DND-41 (cell line): ENCODE data around the gene SUSD4.

Experiments
- ATAC-seq: fragments of 200-7000 bp; cut with Tn5 transposase; 3 replicates; pipeline ENCODE4 v1.9.1; 2021; ENCODE audit warnings: low read depth; ENCODE audit not compliant: insufficient read depth
- DNase-seq: peaks from one replicate; pipeline ENCODE4 v3.0.0-alpha.2; 2020
- H2AFZ ChIP-seq: 2 replicates; pipeline ENCODE4 v1.6.0; 2012; ENCODE audit warnings: low read depth, low read length
- H3K27ac ChIP-seq: 2 replicates; pipeline ENCODE4 v1.5.1; 2012; ENCODE audit warnings: low read length, inconsistent platforms
- H3K27me3 ChIP-seq: fragments of 200-600 bp; sonication (generic); 2 replicates; pipeline ENCODE4 v1.6.0; 2012; ENCODE audit warnings: low read length, mild to moderate bottlenecking, inconsistent platforms; ENCODE audit not compliant: insufficient read depth, poor library complexity
- H3K36me3 ChIP-seq: 2 replicates; pipeline ENCODE4 v1.5.1; 2012; ENCODE audit warnings: low read length, inconsistent platforms; ENCODE audit not compliant: insufficient read depth
- H3K4me1 ChIP-seq: 2 replicates; pipeline ENCODE4 v1.5.1; 2012; ENCODE audit warnings: mild to moderate bottlenecking, low read length; ENCODE audit not compliant: insufficient read depth
- H3K4me2 ChIP-seq: 2 replicates; pipeline ENCODE4 v1.6.0; 2012; ENCODE audit warnings: mild to moderate bottlenecking, moderate library complexity, low read length, inconsistent platforms; ENCODE audit not compliant: insufficient read depth
- H3K4me3 ChIP-seq, 2 experiments: fragments of 200-600 bp in 1 of 2; shearing (Covaris generic) in 1 of 2; 2 replicates each; pipeline ENCODE4 v1.5.1; 2012 to 2016; ENCODE audit warnings: inconsistent platforms in 2 of 2, low read length in 2 of 2, mild to moderate bottlenecking in 2 of 2, low read depth in 1 of 2, moderate library complexity in 1 of 2
- H3K79me2 ChIP-seq: 2 replicates; pipeline ENCODE4 v1.6.0; 2012; ENCODE audit warnings: low read length, inconsistent platforms; ENCODE audit not compliant: insufficient read depth
- H3K9ac ChIP-seq: 2 replicates; pipeline ENCODE4 v1.6.0; 2012; ENCODE audit warnings: low read depth, mild to moderate bottlenecking, inconsistent platforms, low read length, moderate library complexity
- H3K9me3 ChIP-seq: 2 replicates; pipeline ENCODE4 v1.5.1; 2012; ENCODE audit warnings: low read length, moderate library complexity, mild to moderate bottlenecking, inconsistent platforms; ENCODE audit not compliant: insufficient read depth, severe bottlenecking
- H4K20me1 ChIP-seq: 2 replicates; pipeline ENCODE4 v1.6.0; 2012; ENCODE audit warnings: low read length; ENCODE audit not compliant: insufficient read depth
- CTCF ChIP-seq: IDR thresholded peaks from 2 replicates; pipeline ENCODE4 v1.5.1; 2012; ENCODE audit warnings: borderline replicate concordance, low read length, moderate library complexity, mild to moderate bottlenecking; ENCODE audit not compliant: poor library complexity, severe bottlenecking; ENCODE audit errors: extremely low read depth
- EZH2 ChIP-seq: IDR thresholded peaks from 3 replicates; pipeline ENCODE4 v1.6.1; 2012; ENCODE audit warnings: borderline replicate concordance, low read depth, mild to moderate bottlenecking, moderate library complexity, low read length, inconsistent platforms; ENCODE audit not compliant: severe bottlenecking

Gene SUSD4

GRCh38 chr1:223228931-223229528 lies 134.9 kb downstream of the SUSD4 start:
- DNase-seq: no peak
- Histone ChIP-seq H3K9ac (no peak overlapping the region), H3K4me1 (peaks cover 32% of the 10 kb centered on the region), H3K79me2 (no peaks in the 10 kb centered on the region), H3K27ac (no peak overlapping the region), H3K4me3 (no peak overlapping the region), H2AFZ (no peak overlapping the region), H4K20me1 (no peaks in the 10 kb centered on the region), H3K27me3 (no peaks in the 10 kb centered on the region), H3K36me3 (no peaks in the 10 kb centered on the region), H3K4me2 (no peak overlapping the region), H3K9me3 (no peaks in the 10 kb centered on the region)
- TF ChIP-seq CTCF (no peak), EZH2 (no peak)
- ATAC-seq: no peak

- H3K4me3 ChIP-seq: no peak overlapping the region
- H3K79me2 ChIP-seq: no peaks in the 10 kb centered on the region
- H4K20me1 ChIP-seq: no peaks in the 10 kb centered on the region
- no peak for TF ChIP-seq CTCF
- TF ChIP-seq EZH2: no peak
- H3K36me3 ChIP-seq: no peaks in the 10 kb centered on the region
- no peaks in the 10 kb centered on the region for H3K9me3 ChIP-seq
- no peak overlapping the region for H3K27ac ChIP-seq
- H2AFZ ChIP-seq: no peak overlapping the region
- DNase-seq (no peak), ATAC-seq (no peak)
- H3K27me3 ChIP-seq: no peaks in the 10 kb centered on the region
- no peak overlapping the region for H3K4me2 ChIP-seq
- H3K4me1 ChIP-seq: peaks cover 32% of the 10 kb centered on the region
- H3K9ac ChIP-seq: no peak overlapping the region
Observed at GRCh38 chr1:223228201-223228600, 135.8 kb downstream of the SUSD4 start.

- no peak for ATAC-seq
- Histone ChIP-seq H3K36me3 (no peaks in the 10 kb centered on the region), H3K4me3 (no peak overlapping the region)
Observed at GRCh38 chr1:223227486-223228196, 136.3 kb downstream of the SUSD4 start.

More at GRCh38 chr1:223227486-223228196, 136.3 kb downstream of the SUSD4 start:
- no peak for DNase-seq
- H3K9ac ChIP-seq: no peak overlapping the region
- no peaks in the 10 kb centered on the region for H3K79me2 ChIP-seq
- H2AFZ ChIP-seq: no peak overlapping the region
- H3K4me2 ChIP-seq: no peak overlapping the region
- no peak for TF ChIP-seq CTCF
- no peaks in the 10 kb centered on the region for H3K9me3 ChIP-seq
- no peak overlapping the region for H3K27ac ChIP-seq
- peaks cover 32% of the 10 kb centered on the region for H3K4me1 ChIP-seq
- no peaks in the 10 kb centered on the region for H4K20me1 ChIP-seq
- no peaks in the 10 kb centered on the region for H3K27me3 ChIP-seq
